ENCODE data around the gene PLEKHA7.
"Not testable (repeated sequence)": the region's sequence is repeated elsewhere in the genome, so short reads cannot be mapped to it uniquely, and the experiment has no call there.

Gene PLEKHA7

DNA sequence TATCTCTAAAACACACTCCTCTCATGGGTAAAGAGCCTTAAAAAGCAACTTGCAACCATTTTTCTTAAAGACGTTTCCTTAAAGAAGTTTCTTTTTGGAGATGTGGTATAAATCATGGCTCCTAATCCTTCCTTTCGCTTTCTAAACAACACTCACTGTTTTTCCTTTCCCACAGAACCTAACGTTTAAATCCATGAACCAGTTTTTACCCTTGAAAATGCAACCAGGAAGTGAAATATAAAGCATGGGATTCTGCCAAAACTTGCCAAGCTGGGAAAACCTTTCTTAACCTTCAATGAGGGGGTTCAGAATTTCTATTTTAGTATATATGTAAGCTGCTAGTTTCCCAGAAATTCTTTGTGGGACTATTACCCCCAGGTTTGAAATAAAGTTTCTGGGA, 8.6 kb downstream of the PLEKHA7 start:
- no peak for DNase-seq (ENCODE audit: low spot score)

DNA sequence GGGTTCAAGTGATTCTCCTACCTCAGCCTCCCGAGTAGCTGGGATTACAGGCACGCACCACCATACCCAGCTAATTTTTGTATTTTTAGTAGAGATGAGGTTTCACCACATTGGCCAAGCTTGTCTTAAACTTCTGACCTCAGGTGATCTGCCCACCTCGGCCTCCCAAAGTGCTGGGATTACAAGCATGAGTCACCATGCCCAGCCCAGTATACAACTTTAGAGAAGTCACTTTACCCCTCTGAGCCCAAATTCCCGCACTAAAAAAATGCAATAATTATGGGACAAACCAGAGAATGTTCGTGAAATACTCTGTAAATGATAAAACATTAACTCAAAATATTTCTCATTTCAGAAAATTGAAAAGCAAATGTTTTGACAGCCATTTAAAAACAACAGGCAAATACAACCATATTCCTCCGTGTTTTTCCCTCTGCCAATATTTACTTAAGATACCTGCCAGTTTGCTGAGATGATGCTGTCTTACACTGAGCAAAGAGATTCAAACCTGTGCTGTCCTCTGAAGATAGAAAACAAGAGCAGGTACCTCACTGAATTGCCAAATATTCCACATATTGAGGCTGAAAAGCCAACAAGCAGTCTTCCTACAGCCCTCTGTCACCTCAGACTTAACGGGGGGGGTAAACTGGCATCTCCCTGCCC, 9.6 kb downstream of the PLEKHA7 start:
- DNase-seq (ENCODE audit: low spot score), result no peak

DNA sequence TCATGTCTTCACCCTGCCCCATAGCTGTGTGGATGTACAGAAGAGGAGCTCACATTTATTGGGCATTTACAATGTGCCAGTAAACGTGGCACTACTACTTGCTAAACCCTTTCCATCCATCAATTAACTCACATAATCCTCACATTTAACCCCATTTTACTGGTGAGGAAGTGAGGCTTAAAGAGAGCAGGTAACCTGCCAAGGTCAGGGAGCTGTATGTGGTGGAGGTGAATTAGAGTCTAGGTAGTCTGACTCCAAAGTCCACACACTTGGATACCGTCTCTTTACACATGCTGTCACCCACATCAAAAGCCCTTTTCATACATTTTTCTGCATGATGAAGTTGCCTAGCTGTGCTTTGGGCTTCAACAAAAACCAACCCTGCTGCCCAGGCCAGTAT, 10.8 kb downstream of the PLEKHA7 start:
- no peak for DNase-seq (ENCODE audit: low spot score)

DNA sequence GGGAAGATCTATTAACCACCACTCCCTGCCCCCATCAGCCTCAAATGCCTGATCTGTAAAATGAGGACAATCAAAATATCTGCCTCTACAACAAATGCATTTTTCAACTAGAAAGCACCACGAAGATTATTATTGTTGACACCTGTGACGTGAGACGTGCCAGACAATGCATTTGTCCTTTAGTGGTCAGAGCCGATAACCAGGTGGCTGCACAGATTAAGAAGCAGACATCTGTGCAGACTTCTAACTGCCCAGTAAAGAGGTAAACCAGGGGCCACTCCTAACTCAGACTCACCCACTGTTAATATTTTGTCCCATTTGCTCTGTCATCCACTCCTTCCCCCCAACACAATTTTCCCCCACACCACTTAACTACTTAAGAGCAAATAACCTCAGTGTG, 11.7 kb downstream of the PLEKHA7 start:
- DNase-seq (ENCODE audit: low spot score), result no peak

DNA sequence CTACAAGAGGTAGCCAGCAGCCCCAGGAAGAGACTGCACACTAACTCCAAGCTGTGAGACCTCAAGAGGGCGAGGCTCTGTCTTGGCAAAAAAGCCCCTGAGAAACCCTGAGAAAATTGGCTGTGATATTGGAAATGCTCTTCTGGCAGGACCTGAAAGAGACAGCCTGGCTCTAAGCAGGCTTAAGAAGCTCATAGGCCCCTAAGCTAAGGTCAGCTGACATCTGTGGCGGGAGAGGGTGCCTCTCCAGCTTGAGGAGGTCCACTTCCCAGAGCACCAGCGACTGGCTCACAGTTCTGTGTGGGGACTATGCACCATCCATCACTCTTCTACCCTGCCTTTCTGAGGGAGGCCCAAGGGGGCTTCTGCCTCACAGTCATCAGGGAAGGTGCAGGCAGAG, 12.4 kb downstream of the PLEKHA7 start:
- DNase-seq (ENCODE audit: low spot score), result no peak

GRCh38 chr11:17000987-17001386, 13.2 kb downstream of the PLEKHA7 start:
- DNase-seq (ENCODE audit: low spot score), result no peak

DNA sequence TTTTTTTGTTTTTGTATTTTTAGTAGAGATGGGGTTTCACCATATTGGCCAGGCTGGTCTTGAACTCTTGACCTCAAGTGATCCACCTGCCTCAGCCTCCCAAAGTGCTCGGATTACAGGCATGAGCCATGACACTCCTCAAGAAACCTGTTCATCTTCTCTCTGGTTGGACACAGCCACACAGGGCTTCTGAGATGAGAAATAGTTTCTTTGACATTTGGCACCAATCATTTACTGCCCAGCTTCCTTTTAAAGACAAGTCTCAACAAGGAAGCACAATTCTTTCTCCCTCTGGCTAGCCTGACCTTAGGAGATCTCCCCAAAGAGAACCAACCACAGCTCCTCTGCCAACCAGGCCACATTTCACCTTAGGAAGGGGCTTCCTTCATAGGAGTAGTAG, 14.0 kb downstream of the PLEKHA7 start:
- not testable (repeated sequence) for DNase-seq (ENCODE audit: low spot score)

GRCh38 chr11:16999116-16999515, 15.1 kb downstream of the PLEKHA7 start:
- DNase-seq (ENCODE audit: low spot score), result no peak

- DNase-seq (ENCODE audit: low spot score), result no peak
Observed at GRCh38 chr11:16997624-16998023, 16.6 kb downstream of the PLEKHA7 start.

GRCh38 chr11:16993495-16993894, 20.7 kb downstream of the PLEKHA7 start:
- no peak for DNase-seq (ENCODE audit: low spot score)

DNA sequence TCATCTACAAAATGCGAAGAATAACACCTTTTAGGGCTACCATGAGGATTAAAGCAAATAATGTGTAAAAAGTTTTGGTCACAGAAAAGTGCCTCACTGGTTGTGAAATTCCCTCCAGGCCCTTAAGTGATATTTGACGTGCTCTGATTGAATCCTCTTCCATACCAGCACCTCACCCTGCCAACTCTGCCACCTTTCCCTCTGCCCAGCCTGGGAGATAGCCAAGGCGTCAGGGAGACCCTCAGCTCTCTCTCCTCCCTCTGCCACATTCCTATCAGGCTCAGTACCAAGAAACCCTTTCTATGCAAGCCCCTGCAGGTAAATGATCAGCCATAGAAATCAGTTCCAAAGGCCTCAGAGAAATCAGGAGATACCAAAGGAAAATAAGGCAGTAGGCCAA, 21.4 kb downstream of the PLEKHA7 start:
- no peak for DNase-seq (ENCODE audit: low spot score)

DNA sequence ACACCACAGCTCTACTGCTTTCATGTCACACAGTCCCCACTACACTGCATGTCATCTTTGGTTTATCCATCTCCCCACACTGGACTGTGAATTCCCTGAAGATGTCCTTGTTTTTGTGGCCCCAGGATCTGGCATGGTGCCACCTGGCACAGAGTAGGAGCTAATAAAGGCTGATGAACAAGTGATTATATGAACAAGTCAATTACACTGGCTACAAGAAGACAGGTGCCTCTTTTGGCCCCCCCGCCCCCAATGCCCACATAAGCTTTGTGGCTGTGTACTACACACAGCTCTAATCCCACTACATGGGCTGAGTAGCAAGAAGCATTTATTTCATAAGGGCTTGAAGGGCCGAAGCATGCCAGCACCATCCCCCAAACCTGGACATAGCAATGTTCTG, 24.7 kb downstream of the PLEKHA7 start:
- DNase-seq (ENCODE audit: low spot score), result no peak

DNA sequence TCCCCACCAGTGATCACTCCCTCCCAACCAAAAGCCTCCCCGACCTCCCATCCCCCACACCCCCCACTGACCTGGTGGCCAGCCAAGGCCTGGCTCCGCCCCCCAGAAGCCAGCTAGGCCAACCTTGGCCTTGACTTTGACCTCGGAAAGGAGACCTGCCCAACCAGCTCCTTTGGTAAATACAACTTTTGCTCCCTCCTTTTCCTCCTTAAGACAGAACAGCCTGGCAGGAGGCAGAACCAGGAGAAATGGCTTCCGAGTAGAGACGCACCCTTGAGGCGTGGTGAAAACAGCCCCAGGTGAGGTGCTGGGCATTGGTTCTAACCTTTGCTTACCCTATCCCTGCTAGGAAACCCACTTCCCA, 27.0 kb downstream of the PLEKHA7 start:
- no peak for DNase-seq (ENCODE audit: low spot score)

- no peak for DNase-seq (ENCODE audit: low spot score)
Observed at GRCh38 chr11:16986434-16987204, 27.6 kb downstream of the PLEKHA7 start.

DNA sequence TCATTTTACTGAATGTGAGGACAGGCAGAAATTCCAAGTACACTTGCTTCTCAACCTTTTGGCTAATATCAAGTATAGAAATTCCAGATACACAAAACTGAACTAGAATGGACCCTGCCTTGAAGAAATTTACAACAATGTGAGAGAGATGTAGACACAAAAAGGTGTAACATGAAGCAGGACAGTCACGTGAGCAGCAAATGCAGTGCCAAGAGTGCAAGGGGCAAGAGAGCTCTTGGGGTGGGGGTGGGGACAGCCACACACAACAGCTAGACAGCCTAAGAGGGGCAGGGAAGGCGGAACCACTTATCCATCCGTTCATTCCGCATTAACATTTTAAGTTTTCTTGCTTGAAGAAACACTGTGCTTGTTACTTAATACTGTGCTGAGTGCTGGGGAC, 28.9 kb downstream of the PLEKHA7 start:
- no peak for DNase-seq (ENCODE audit: low spot score)

GRCh38 chr11:16984229-16984628, 30.0 kb downstream of the PLEKHA7 start:
- DNase-seq (ENCODE audit: low spot score), result no peak

GRCh38 chr11:16982809-16983208, 31.4 kb downstream of the PLEKHA7 start:
- no peak for DNase-seq (ENCODE audit: low spot score)

GRCh38 chr11:16982256-16982671, 31.9 kb downstream of the PLEKHA7 start:
- no peak for DNase-seq (ENCODE audit: low spot score)

GRCh38 chr11:16981651-16982194, 32.5 kb downstream of the PLEKHA7 start:
- peak; percentile 36 for DNase-seq (ENCODE audit: low spot score)

DNA sequence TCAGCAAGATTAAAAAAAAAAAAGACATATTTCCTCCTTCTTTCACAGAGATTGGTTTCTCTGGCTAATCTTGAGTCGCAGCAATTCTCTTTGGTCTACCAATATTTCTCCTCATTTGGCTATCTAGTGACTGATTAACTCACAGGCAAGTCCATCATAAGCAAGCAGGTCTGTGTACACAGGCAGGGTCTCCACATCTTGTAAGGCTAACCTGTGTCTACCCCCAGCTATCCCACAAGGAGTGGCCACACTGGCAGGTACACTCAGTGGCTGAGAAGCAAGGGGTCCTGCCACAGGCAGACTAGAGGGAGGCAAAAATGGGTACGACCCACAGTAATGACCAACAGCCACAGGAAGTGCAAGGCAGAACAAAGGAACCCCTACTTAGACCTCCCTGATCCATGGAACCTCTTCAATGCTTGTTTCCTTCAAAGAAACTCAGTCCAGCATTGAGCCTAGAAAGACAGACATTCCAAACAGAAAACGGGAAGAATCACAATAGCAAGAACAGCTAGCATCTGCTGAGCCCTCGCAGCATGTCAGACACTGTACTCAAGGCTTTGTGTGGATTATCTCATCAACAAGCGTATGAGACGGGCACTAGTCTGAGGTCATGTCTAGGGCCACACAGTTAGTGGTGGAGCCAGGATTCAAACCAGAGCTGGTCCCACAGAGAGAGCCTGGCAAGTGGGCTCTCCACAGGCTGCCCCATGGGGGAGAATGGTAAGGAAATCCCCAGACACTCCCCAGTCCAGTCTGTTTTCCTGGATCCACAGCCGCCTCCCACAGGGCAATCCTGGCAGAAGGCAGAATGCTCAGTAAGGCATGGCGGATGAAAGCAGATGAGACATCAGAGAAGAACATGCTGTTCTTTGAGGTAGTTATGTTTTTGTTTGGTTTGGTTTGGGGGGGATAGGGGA, 34.3 kb downstream of the PLEKHA7 start:
- DNase-seq (ENCODE audit: low spot score), result peak; percentile 10

- DNase-seq (ENCODE audit: low spot score), result no peak
Observed at GRCh38 chr11:16977994-16978315, 36.3 kb downstream of the PLEKHA7 start.

DNA sequence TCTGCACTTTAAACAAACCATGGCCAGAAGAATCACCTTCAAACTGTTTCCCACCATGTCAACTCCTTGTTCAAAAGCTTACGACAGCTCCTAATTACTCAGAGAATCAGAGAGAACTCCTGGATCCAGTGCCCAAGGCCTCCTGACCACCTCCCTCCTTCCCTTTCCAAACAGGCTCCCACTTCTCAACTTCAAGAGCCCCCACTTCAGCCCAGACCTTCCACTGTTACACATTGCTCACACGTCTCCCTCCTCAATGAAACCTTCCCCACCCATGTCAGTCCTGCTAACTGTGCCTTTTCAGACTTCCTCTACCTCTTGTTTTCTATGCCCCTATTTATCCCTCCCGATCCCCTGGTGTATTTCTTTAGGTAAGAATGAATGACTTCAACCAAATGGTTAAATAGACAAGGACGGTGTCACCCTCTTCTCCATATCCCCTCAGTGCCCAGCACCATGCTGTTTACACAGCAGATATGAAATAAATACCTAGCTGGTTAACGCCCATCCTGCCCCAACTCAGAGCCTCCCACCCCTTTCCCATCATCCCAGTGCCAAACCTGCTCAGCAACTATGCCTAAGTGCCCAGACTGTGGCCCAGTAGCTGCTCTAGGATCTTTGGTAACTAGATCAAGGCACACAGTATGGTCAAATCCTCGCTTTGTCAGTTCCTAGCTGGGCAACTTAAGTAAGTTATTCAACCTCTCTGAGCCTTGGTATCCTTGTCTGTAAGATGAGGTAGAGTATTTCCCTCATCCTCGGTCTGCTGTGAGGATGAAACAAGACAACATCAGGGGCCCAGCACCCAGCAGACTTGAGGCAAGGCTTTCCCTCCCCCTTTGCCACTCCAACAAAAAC, 36.8 kb downstream of the PLEKHA7 start:
- DNase-seq (ENCODE audit: low spot score), result no peak

Measured in cerebellar cortex (tissue), 1 donor.